IPS DF 19.7 (cell line): Measurements from ENCODE around the gene TSHZ2.

Experiments used
- DNase-seq: peaks from one replicate; pipeline ENCODE4 v3.0.0-alpha.2; 2013; ENCODE audit warnings: low read depth, low spot score

TSHZ2 gene

DNA sequence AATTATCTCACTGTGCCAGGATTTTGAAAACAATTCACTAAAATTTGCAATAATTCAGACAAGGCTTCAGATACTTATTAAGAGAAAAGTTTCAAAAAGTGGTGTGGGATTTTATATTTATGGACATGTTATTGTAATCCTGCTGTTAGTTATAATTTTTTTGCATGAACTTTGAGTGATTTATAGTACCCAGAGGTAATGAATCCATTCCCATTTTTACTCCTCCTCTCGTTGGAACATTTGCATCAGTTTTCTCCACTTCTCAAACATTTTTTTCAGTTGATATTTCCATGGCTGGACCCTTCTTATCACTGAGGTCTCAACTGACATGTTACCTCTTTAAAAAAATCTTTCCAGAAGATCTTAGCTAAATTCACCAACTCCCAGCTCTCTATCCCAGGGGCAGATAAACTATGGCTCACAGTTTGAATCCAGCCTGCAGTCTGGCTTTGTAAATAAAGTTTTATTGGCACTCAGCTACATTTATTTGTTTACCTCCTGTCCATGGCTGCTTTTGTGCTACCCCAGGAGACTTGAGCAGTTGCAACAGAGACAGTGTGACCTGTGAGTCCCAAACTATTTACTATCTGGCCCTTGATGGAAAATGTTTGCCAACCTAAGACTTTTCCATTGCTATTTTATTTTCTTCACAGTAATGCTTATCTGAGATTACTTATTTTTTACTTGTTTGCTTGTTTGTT is 83.4 kb downstream of the TSHZ2 start:
- no peak for DNase-seq

DNA sequence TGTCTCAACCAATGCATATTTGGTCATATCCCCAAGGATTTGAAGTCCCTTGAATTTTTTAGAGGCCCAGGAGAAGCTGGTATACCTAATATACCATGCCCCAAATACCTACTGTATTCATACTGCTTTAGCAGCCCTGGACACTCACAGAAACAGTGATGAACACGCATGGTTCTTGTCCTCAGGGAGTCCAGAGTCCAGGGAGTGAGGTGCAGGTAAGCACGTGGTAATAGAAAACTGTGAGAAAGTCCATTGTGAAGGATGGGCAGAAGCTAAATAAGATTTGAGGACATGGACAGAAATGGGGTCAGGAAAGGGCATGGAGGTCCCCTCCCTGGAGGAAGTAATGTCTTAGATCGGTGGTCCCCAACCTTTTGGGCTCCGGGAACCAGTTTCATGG is 85.4 kb downstream of the TSHZ2 start:
- DNase-seq, result no peak

DNA sequence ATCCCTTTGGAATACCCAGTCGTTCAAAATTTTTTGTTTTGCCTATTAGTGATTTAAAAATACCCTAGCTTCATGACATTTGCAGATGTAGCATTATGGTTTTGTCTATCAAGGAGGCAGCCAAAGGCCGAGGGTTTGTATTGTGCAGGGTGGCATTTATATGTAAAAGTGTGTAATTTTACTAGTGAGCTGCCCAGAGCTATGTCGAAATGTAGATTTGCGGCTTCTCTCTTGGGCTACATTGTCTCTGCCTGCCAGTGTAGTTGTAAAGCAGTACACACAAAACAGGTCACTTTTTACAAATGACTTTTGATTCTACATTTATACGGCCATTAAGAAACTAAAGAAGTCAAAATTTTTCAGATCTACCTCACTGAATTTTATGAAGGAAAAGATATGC is 87.7 kb downstream of the TSHZ2 start:
- DNase-seq, result no peak

DNA sequence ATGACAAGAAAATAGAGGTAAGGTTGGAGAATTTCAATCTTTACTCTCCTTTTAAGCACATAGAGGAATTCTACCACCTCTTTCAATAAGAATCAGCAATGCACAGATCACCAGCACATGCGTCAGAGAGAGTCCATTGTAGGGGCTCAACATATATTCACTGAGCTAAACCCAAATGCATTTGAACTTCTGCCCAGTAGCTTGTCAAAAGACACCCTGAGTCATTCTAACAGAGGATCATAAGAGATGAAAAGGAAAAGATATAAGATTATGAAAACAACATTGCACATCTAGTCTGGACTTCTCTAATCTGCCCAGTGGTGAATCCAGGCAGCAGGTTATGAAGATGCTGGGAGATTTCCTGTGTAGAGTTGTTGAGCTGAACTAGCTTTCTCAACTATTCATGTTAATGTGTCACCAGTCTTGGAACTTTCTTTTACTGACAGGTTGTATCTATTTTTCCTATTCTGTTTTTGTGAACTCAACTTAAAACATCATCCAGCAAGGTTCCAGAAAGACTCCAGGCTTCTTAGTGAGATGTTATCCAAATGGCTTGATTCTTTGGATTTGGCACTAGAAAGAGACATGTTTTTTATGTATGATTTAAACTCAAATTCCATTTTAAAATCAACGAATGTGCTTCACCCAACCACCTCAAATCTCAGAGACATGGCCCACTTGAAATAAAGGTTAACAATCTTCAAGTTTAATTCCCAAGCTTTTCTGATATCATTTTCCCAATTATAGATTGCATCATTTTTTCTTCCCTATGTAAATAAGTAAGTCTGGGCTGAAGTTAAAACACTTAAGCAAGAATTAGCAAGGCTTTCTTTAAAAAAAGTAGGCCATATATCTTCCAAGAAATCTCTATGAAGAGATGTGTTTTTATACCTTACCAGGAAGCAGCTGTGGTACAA is 89.3 kb downstream of the TSHZ2 start:
- no peak for DNase-seq

- no peak for DNase-seq
Measured at GRCh38 chr20:53064935-53065334, 92.8 kb downstream of the TSHZ2 start.

DNA sequence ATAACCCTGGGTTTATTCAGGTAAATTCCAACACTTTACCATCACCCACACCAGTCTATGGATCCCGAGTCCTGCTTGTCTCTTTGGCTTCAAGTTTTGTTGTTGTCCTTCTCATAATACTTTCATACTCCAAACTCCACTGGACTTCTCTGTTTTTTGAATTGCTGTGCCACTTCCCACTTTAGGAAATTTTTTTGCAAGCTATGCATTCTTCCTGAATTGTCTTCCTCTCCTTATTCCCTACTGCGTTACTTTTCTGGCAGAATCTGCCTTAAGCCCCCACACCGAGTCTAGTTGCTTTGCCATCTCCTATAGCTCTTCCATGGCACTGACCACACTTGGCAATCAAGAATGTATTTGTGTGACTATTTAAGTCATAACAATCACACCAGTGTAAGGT is 96.1 kb downstream of the TSHZ2 start:
- DNase-seq, result no peak

DNA sequence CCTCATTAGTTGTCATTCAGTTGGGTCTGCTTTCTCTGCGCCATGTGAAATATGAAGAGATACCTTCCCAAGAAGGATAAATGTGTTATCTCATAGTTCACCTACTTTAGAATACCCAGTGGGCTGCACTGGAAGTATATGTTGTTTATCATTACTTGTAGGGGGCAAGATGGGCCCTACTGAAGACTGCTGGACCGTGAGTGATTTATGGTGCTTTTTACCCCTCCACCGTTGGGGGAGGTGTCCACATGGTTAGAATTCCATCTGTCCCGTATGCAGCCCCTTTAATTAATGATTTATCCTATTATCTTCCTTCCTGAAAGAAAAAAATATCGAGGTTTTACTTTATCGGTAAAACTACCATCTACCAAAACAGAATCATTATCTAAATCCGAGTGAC is 97.0 kb downstream of the TSHZ2 start:
- no peak for DNase-seq

GRCh38 chr20:53070224-53070623 is 98.1 kb downstream of the TSHZ2 start:
- DNase-seq, result no peak

- no peak for DNase-seq
Measured at GRCh38 chr20:53070706-53071392, 98.7 kb downstream of the TSHZ2 start.

GRCh38 chr20:53071833-53072232 is 99.7 kb downstream of the TSHZ2 start:
- DNase-seq, result no peak

DNA sequence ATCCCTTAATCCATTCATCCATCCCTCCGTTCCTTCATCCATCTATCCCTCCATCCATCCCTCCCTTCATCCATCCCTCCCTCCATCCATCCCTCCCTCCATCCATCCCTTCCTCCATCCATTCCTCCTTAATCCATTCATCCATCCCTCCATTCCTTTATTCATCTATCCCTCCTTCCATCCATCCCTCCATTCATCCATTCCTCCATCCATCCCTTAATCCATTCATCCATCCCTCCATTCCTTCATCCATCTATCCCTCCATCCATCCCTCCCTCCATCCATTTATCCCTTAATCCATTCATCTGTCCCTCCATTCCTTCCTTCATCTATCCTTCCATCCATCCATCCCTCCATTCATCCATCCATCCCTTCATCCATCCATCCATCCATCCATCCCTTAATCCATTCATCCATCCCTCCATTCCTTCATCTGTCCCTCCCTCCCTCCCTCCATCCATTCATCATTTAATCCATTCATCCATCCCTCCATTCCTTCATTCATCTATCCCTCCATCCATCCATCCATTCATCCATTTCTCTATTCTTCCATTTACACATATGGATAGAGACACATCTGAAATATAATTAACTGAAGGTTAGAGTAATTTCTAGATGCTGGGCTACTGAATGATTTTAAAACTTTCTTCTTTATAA is 100.9 kb downstream of the TSHZ2 start:
- DNase-seq, result no peak

DNA sequence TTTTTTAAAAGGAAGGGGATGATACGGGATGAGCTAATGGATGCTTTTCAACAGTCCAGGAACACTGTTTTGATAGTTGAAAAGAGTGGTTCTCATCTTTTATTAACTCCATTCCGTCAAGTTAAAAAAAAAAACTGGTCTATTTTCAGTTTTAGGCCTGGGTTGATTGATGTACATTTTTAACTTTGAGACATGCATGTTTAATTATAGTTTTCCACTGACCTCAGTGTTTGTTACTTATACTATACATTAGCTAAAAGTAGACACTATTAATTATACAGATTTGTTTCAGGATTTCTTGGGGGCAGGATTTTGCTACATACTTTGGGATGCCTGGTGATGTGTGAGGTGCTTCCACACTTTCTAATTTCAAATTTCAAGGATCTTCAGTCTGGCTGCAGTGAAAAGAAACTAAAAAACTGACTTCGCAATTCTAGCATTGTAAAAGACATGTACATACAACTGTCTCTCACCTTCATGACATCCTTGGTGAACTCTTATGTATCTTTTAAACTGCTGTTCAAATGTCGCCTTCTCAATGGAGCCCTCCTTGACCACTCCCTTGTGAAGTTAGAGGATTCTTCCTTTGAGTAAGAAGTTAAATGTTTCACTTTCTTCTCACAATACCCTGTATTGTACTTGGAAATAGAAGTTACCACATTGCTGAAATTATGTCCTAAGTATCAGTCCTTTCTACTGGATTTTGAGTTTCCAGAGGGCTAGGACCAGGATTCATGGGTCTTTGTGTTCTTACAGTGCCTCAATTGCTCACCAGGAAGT is 101.7 kb downstream of the TSHZ2 start:
- DNase-seq, result no peak

- DNase-seq, result no peak
Measured at GRCh38 chr20:53074811-53075314, 102.7 kb downstream of the TSHZ2 start.

- DNase-seq, result no peak
Measured at GRCh38 chr20:53076668-53077067, 104.5 kb downstream of the TSHZ2 start.

DNA sequence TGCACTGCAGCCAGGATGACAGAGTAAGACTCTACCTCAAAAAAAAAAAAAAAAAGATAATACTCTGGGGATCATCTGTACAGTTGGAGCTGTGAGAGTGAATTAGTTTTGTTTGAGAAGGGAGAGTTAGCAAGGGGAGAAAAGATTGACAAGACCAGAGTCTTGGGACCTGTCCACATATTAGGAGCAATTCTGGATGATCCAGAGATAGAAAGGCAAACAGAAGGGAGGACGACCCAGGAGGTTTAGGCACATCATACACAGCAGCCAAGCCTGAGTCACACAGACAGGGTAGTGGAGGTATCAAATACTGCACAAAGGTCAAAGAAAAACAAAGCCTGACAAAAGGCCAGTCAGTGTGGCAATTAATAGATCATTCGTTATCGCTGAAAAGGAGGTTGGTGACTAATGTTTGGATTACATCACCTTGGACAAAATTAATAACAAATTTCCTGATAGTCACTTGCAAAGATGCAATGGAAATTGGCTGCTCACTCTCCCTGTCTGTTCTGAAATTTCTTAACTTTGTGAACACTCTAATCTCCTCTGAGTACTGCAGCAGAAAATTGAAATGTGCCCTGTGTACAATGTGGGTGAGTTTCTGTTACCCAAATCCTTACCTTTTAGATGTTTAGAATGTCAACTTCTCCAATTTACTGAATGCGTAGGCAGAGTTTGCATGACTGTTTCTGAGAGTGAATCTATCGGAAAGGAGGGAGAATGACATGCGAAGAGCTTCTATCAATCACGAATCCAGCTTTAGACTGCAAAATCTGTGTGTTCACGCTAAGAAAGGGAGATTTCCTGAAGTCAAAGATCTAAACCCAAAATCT is 105.4 kb downstream of the TSHZ2 start:
- no peak for DNase-seq

- no peak for DNase-seq
Measured at GRCh38 chr20:53078761-53079160, 106.6 kb downstream of the TSHZ2 start.

DNA sequence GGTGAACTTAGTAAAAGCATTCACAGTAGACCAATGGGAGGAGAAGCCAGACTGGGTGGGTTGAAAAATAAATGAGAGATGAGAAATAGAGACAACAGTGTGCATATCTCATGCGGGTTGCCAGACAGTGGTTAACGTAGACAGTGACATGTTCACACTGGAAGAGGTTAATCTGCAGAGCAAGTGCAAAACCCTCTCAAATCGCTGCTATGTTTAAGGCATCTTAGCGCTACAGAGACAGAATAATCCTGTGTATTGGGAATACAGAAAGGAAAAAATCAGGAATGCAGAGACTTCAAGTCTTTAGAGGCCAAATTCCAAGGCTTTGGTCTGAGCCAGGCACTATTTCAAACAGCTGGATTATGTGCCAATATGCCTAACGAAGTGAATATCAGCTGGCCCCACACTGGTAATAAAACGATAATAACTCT is 107.1 kb downstream of the TSHZ2 start:
- no peak for DNase-seq

DNA sequence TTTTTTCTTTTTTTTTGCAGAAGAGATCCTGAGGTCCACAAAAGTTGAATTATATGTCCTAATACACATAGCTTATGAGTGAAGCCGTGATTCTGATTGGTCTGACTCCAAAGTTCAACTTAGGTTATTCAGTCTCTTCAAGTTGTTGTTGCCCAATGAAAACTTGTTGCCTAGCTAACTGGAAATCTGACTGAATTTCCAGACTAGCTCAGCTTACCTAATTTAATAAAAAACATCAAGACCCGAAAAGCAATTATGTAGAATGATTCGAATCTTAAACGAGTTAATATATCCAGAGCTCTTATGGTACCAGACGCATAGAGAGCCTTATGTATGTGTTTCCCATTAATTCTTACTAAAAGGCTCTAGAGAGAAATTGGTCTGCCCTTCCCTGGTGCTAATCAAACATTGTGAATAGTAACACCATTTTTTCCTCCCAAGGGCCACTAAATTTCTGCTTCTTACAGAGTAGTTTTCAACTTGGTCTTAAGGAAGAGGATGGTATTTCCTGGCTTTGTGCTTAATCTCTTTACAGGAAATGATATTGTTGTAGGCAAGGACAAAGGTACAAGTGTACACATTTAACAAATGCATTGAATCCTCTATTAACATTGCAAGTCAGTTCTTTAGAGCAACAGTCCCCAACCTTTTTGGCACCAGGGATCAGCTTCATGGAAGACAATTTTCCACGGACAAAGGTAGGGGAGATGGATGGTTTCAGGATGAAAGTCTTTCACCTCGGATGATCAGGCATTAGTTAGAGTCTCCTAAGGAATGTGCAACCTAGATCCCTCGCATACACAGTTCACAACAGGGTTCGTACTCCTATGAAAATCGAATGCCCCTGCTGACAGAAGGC is 107.9 kb downstream of the TSHZ2 start:
- no peak for DNase-seq

DNA sequence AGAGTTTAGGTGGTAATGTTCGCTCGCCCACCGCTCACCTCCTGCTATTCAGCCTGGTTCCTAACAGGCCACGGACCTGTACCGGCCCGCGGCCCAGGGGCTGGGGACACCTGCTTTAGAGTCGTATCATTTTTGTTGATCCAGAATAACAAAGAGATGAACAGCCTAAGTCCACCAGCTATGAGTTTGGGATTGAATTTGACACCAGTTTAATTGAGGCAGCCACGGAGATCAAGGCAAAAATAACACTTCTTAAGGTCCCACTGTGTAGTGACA is 108.5 kb downstream of the TSHZ2 start:
- DNase-seq, result no peak
